GM18508 (cell line): ENCODE measurements around the gene UBE2E1.
"Not testable (repeated sequence)": the region's sequence is repeated elsewhere in the genome, so short reads cannot be mapped to it uniquely, and the experiment has no call there.

Source experiments
- ATAC-seq: cut with Tn5 transposase; IDR thresholded peaks from one replicate; pipeline ENCODE4 v1.9.1; 2021; ENCODE audit warnings: moderate number of reproducible peaks; ENCODE audit not compliant: insufficient read depth, unreplicated experiment

UBE2E1 gene

DNA sequence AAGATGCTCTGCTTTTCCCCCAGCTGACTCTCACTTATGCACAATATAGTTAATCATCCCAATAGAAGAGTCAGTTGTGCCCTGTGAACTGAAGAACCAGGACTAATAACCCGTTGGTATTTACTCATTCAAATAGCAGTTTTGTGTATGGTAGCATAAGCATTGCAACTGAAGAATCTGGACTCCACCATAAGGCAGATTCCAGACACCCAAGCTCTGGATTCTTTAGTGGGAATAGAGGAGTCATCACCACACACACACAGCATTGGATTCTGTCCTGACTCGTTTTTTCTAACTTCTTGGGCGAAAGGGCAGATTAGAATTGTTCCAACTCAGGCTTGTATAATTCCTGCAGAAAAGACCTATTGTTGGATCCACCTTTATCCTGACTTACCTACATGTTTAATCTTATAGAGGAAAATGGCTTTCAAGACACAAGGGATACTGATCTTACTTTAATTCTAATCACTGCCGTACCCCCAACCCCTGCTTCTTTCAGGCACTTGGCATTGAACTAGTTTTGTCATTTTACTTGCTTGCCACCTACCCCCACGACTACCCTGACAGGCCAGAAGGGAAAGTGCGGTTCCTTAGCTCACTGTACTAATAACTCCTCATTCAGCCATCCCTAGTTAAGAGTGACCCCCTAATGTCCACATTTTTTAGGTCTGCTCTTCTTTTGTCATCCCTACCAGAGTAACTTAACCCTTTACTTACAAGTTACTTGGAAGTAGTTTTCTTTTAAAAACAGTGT lies 68.8 kb downstream of the UBE2E1 start:
- ATAC-seq, result no peak

DNA sequence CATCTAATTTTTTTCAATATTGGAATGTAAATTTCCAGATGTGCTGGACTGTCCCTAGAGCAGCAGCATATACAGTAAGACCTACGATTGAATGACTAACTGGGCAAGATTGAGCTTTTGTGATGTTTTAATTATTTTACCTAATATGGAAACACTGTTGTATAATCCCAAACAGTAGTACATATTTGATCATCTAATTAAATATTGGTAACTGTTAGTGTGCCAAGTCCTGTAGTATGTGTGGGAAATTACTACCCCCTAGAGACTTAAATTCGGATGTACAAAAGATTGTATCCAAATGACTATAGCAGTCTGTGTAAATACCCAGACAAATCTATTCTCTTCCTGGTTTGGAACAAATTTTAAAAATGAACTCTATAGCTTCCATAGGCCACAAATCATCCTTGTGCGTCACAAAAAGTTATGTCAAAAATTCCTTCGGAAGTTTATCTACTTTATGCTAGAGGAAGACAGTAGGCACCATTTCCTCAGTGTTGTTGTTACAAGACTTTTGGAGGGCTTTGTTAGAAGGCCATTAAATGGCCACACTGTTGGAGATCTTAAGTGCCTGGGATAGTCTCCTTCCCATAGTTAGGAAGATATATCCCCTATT lies 69.5 kb downstream of the UBE2E1 start:
- ATAC-seq, result no peak

DNA sequence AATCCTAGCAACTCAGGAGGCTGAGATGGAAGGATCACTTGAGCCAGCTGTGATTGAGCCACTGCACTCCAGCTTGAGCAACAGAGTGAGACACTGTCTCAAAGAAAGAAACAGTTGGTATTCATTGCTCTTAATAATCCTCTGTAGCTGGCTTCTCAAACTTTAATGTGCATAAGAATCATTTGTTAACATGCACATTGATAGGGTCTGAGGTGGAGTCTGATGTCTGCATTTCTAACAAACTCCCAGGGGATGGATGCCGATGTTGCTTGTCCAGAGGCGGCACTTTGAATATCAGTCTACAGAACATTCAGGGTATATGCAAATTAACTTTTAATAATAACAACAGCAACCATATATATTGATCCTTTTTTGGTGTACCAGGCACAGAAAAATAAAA lies 71.2 kb downstream of the UBE2E1 start:
- no peak for ATAC-seq

DNA sequence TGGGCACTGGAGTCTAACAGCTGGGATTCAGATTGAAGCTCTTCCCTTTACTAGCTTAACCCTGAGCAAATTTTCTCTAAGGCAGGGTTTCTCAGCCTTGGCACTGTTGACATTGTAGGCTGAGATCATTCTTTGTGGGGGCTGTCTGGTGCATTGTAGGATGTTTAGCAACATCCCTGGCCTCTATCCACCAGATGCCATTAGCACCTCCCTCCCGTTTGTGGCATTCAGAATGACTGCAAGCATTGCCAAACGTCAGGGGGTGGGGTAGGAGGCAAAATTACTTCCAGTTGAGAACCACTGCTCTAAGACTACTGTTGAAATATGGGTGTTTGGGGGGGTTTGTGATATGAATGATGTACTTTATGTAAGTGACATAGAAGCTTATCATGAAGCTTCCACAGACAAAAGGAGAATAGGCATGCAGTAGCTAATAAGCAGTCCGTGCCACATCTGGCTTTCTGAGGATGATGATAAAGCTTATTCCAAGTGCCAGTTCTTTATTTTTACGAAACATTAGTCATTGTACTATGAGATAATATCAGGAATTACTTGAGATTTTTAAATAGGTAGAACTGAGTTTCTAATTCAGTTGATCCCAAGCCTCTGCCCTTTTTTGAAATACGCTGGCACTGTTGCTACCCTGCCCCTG lies 71.7 kb downstream of the UBE2E1 start:
- ATAC-seq, result no peak

DNA sequence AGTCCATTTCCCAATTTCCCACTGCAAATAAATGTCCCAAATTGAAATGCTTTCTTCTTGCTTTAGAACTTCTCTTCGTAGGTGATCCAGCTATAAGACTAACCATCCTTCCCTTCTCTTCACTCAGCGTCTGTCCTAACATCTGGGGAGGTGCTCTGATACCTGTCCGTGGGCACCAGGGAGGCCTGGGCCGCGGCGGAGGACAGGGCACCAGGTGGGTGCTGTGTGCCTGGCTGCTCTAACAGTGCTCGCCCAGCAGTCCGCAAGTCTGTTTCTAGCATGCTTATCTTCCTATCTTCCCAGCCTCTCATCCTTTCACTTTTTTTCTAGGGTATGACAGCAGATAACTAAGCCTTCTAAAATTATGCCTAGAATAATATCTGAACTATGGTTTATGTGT lies 73.7 kb downstream of the UBE2E1 start:
- ATAC-seq, result no peak

DNA sequence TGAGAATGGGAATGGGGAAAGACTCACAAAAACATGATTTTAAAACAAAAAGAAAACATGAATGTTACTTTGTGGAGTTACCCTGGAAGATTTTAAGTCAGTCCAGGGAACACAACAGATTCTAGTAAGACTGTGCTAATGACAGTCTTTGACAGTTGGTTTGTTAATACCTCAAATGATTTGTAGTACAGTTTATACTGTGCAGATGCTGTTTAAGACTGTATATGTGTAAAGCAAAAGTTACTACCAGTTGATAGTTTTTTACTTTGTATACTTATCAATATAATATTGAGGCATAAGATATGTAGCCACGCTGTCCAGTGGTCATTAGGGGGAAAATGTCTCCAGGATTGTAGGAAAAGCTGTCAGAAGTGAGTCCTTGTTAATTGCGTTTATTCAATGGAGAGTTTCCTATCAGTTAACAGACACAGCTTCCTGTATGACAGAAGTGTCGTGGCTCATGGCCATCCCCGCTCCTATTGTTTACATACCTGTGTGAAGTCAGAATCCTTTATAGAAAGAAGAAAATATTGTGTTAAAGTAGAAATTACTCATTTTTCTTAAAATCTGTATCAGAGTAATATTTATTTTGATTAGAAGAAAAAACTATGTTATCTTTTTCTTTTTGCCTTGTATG lies 75.1 kb downstream of the UBE2E1 start:
- no peak for ATAC-seq

DNA sequence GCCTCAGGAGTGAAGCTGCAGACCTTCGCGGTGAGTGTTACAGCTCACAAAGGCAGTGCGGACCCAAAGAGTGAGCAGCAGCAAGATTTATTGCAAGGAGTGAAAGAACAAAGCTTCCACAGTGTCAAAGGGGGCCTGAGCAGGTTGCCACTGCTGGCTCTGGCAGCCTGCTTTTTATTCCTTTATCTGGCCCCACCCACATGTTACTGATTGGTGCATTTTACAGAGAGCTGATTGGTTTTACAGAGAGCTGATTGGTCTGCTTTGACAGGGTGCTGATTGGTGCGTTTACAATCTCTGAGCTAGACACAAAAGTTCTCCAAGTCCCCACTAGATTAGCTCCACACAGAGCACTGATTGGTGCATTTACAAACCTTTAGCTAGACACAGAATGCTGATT lies 76.2 kb downstream of the UBE2E1 start:
- not testable (repeated sequence) for ATAC-seq

DNA sequence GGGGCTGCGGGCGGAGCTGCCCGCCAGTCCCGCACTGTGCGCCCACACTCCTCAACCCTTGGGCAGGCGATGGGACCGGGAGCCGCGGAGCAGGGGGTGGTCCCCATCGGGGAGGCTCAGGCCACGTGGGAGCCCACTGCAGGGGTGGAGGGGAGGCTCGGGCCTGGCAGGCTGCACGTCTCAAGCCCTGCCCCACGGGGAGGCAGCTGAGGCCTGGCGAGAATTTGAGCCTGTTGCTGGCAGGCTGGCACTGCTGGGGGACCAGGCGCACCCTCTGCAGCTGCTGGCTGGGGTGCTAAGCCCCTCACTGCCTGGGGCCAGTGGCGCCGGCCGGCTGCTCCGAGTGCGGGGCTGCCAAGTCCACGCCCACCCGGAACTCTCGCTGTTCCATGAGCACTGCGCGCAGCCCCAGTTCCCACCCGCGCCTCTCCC lies 76.7 kb downstream of the UBE2E1 start:
- ATAC-seq, result no peak

DNA sequence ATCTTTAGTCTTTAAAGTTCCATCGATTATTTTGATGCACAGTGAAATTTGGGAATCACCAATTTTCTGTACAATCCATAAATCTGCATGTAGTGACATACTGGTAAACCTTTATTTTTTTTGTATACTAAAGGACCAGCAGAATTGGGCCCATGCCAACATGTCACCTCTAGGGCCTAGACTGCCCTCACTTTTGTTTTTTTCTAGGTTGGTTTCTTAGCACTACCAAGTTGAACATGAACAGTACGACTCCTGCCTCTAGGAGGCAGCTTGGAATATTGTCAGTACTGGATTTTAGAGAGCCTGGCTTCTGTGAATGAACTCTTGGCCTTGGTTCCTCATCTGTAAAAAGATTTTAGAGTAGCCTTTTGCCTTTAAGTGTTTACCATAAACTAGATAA lies 78.7 kb downstream of the UBE2E1 start:
- no peak for ATAC-seq

DNA sequence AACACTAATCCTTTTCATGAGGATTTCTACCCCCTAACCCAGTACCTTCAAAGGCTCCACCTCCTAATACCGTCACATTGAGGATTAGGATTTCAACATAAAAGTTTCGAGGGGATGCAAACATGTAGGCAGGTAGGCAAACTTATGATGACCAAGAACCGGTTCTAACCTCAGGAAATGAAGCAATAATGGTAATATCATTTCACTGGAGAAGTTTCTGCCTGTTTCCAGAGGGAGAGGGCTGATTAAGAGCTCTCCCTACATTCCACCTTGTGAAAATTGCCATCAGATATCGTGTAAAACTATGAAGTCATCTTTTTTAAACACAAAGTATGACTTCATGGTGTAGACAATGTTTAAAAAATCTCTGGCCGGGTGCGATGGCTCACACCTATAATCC lies 79.5 kb downstream of the UBE2E1 start:
- ATAC-seq, result no peak

DNA sequence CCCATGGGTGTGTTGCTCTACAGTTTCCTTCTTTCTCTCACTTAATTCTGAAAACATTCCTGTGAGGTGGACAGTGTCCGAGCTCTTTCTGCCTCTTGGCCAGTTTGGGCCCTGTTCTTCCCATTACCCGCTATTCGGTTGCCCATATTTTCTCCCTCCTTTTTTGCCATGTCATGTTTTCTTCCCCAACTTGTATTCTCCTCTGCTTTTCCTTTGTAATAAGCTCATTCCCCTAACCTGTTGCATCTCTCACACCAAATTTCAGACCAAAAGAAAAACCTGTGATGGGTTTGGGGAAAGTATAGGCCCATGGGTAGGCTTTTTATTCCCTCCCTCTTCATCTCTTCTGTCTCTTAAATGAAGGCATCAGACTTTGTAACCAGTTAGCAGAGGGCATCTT lies 80.6 kb downstream of the UBE2E1 start:
- ATAC-seq, result no peak

DNA sequence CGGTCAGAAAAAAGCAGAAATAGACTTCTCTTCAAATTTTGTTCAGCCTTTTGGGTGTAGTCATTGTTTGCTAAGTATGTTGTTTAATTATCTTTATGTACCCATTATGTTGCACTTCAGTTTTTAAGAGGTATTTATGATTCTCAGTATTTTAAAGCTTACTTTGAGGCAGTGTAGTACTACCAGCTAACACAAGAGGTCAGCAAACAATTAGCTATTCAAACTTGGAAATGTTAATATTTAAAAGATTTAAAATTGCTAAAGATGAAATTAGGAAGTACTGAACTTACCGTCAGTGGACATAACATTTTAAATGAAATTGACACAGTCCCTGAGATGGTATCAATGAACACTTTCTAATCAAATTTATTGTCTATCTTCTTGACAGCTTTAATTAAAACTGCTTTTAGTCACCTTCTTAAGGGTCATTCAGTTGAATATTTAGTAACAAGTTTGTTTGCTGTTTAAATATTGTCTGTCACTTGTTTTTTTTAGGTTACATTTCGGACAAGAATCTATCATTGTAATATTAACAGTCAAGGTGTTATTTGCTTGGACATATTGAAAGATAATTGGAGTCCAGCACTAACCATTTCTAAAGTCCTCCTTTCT lies 83.0 kb downstream of the UBE2E1 start:
- no peak for ATAC-seq

DNA sequence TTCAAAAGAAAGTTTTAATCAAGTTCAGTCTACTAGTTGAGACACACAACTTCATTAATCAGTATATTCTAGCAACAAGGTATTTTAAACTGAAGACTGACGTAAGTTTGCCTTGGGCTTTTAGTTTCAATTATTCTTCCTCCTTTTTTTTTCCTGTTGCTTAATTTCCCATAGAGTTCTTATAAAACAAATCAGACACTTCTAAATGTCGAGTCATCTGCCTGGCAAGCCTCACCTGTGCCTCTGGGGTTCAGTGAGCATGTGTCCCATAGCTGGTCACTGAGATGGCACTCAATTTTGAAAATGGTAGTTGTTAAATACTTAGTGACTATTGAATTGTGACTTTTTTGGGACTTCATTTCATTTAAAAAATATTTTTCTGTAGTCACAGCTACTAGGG lies 83.6 kb downstream of the UBE2E1 start:
- no peak for ATAC-seq

DNA sequence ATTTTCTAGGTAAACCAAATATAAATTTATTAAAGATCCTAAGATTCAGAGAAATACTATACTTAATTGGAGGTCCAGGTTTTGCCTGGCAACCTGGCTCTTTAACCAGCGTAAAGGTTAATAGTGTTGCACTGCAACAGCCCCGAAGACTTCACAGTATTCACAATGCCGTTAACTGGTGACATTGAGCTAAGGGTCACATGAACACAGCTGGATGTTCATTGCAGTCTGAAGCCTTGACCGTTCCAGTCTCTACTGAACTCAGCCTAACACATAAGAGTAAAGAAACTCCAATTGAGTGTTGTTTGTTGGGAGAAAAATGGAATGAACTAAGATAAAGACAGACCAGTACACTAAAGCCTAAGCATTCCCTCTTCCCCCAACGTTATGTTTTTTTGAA lies 84.2 kb downstream of the UBE2E1 start:
- no peak for ATAC-seq

DNA sequence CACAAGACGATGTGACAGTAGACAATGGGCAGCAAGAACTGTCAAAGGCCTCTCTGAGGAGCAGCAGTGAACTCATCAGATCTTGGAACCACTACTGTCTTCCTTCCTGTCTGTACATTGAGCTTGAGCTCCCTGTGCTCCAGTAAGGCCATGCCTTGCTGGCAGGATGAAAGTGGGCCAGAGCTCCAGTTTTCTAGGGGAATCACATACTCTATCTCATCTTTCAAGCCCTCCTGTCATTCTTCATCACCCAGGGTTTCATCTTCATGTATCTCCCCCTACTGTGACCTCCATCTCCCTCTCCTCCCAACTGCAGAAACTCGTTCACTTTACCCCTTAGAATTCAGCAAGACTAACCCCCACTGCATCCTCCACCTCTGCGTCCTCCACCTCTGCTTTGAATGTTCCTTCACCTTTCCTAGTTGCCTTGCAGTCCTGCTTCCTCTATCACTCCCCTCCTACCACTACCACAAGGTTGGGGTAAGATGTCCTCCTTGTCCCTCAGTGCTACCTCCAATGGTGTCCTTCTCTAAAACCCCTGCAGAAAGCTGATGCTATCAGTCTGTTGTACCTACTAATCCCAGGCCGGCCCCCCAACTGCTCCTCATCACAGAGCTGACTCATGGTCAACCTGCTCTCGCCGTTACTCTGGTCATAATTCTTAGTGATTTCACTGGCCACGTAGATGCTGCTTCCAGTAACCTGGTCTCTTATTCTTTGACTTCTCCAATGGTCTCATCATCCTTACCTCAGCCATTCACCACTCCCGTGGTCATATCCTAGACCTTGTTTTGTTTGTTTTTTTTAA lies 88.7 kb downstream of the UBE2E1 start:
- ATAC-seq, result no peak

DNA sequence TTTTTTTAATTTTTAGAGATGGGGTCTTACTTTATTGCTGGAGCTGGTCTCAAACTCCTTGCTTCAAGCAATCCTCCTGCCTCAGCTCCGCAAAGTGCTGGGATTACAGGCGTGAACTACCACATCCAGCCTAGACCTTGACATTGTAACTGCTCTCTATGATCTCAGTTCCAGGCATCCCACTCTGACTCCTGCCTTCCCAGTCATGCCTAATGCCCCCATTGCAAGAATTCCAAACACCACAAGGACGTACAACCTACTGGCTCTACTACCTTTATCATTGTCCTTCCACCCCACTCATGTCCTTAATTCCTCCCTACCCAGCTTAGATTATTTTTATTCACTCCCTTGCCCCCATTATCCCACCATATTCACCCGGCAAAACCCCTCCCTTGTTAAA lies 89.4 kb downstream of the UBE2E1 start:
- no peak for ATAC-seq

DNA sequence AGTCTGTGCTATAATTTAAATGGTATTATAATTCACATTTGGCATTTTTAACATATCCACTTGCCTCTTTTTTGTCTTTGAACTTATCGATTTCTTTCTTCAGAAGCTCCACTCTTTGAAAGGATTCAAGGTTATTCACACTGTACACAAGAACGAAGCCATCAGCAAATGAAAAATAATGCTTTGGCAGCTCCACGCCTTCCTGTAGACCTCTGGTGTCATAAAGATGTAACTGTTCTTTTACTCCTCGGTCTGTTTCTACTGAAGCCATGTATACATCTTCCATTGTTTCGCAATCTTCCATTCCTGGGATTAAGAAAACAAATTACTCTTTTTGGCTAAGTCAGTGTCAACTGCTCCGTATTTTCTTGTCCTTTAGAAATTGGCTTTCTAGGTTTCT lies 95.0 kb downstream of the UBE2E1 start:
- ATAC-seq, result no peak

DNA sequence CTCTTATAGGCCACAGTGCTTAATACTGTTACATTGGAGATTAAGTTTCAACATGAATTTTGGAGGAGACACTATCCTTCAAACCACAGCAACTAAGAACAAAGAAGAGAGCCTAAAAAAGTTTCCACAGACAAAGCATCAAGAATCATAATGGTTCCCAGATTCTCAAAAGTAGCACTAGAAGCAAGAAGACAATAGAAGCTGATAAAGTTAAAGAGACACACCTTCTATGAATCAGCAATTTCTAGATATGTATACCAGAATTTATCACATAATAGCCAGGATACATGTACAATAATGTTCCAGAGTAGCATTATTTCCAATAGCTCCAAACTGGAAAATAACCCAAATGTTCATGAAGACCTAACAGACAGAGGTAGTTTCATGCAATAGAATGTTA lies 98.8 kb downstream of the UBE2E1 start:
- ATAC-seq, result no peak

DNA sequence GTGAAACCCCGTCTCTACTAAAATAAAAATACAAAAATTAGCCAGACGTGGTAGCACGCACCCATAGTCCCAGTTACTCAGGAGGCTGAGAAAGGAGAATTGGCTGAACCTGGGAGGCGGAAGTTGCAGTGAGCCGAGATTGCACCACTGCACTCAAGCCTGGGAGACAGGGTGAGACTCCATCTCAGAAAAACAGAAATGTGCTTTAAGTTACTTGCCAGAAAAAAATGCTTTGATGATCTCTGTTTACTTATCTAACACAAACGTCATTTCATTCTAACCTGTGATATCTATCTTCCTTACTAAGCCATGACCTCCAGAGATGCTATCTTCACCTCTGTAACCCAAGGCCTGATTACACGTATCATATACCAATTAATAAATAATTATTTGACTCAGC lies 103.6 kb downstream of the UBE2E1 start:
- ATAC-seq, result no peak

DNA sequence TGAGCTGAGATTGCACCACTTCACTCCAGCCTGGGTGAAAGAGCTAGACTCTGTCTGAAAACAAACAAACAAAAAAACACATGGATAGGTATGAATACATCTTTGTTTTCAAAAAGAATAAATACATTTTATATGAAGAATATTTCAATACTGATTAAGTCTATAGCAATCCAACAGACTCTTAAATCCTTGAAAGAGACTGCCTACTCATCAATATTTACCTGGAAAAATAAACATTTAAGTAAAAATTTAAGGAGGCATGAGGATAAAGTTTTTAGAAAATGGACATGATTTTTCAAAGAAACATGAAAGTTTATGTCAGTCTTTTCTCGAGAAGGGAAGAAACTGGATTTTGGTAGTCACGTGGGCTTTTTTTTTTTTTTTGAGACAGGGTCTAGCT lies 105.6 kb downstream of the UBE2E1 start:
- no peak for ATAC-seq
